NOMO-1 treated with dmso at 0.1 percent for 144 hours (cell line): ENCODE data around the gene GTF3C5.
"Not testable (repeated sequence)": the region's sequence is repeated elsewhere in the genome, so short reads cannot be mapped to it uniquely, and the experiment has no call there.

ENCODE experiments used
- DNase-seq: peaks from one replicate; lab custom pipeline; 2025; ENCODE audit not compliant: unreplicated experiment; lab: John Stamatoyannopoulos, UW

GTF3C5 gene

GRCh38 chr9:133088146-133088750, 57.5 kb downstream of the GTF3C5 start:
- no peak for DNase-seq

GRCh38 chr9:133088756-133089155, 58.0 kb downstream of the GTF3C5 start:
- DNase-seq, result no peak

GRCh38 chr9:133089271-133089671, 58.5 kb downstream of the GTF3C5 start:
- DNase-seq, result no peak

DNA sequence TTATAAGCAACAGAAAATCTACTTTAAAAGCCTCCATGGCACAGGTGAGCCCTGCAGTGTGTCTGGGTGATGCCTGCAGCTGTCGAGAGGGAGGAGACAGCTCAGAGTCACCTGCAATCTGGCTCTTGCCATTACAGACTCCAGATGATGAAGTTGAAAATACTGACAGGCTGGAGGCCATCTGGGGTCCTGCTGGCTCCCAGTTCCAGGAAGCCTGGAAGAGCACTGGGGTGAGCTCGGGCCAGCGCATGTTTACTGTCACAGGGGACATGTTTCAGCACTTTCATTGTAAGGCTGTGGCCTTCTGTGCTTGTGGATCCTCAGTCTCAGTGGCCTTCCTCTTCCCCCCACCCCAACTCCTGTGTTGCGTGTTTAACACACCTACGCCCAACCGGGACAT, 59.4 kb downstream of the GTF3C5 start:
- no peak for DNase-seq

DNA sequence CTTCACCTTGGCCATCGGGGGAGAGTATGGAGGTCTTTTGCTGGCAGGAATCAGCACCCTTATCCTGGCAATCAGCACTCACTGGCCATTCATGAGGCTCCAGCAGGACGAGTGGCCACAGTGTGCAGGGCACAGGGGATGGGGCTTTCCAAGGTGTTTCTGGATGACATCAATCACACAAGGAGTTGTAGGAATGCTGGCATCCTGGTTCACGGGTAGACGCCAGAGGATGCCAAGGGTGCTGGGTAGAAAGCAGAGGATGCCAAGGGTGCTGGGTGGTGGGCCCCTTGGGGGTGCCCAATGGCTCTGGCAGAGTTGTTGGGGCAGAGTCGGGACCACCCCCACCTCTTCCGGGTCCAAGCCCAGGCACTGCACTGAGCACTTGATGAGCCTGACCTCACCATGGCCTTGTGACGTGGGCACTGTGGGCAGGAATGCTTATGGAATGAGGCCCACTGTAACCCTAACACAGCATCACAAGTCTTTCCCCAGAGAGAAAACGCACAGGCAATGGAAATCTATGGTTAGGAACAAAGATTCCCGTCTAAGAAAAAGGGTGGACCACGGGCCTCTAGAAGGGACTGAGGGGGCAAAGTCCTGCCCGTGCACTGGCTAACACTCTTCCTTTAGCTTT, 60.1 kb downstream of the GTF3C5 start:
- no peak for DNase-seq

DNA sequence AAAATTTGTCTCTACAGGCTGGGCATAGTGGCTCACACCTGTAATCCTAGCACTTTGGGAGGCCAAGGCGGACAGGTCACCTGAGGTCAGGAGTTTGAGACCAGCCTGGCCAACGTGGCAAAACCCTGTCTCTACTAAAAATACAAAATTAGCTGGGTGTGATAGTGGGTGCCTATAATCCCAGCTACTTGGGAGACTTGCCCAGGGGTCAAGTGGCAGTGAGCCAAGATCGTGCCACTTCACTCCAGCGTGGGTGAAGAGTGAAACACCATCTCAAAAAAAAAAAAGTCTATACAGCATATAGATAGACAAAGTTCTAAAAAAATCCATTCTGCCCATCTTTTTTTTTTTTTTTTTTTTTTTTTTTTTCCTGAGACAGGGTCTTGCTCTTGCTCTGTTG, 63.6 kb downstream of the GTF3C5 start:
- not testable (repeated sequence) for DNase-seq

DNA sequence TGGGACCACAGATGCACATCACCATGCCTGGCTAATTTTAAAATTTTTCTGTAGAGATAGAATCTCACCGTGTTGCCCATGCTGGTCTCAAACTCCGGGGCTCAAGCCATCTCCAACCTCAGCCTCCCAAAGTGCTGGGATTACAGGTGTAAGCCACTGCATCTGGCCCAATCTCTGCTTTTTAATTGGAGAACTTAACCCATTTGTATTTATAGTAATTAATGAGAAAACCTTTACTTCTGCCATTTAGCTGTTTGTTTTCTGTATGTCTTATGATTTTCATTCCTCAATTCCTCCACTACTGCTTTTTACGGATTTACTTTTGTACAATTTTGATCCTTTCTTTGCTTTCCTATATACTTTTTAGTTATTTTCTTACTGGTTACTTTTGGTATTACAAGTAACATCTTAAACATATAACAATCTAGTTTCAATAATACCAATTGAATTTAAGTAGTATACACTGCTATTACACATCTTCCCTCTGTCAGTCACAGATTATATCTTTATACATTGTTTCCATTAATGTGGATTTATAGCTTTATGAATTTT, 64.1 kb downstream of the GTF3C5 start:
- DNase-seq, result no peak

DNA sequence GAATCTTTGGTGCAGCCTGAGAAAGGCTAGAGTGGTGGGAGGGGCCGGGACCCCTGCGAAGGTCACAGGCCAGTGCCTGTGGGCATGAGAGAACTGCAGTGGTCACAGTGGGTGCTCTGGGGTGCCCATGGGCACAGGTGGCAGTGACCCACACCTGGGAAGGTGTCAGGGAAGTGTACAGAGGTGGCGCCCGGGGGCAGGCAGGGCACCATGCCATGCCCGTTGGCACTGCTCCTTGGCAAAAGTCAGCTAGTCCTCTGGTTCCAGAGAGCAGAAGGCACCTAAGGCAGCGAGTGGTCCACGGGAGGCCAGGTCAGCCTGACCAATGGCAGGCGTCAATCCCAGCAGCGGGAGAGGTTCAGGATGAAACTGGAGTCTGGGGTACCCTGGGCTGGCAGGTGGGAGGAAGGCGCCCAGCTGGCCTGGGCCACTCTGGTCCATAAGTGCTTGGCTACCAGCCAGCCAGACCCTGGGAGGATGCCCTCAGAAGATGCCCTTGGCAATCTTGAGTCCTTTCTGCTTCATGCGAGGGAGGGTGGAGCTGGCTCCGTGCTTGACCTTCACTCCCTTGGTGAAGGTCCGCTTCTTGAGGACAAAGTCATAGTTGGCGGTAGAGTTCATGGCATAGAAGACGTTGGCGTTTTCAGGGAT, 67.4 kb downstream of the GTF3C5 start:
- no peak for DNase-seq

- DNase-seq, result no peak
Measured at GRCh38 chr9:133098871-133099270, 68.1 kb downstream of the GTF3C5 start.

DNA sequence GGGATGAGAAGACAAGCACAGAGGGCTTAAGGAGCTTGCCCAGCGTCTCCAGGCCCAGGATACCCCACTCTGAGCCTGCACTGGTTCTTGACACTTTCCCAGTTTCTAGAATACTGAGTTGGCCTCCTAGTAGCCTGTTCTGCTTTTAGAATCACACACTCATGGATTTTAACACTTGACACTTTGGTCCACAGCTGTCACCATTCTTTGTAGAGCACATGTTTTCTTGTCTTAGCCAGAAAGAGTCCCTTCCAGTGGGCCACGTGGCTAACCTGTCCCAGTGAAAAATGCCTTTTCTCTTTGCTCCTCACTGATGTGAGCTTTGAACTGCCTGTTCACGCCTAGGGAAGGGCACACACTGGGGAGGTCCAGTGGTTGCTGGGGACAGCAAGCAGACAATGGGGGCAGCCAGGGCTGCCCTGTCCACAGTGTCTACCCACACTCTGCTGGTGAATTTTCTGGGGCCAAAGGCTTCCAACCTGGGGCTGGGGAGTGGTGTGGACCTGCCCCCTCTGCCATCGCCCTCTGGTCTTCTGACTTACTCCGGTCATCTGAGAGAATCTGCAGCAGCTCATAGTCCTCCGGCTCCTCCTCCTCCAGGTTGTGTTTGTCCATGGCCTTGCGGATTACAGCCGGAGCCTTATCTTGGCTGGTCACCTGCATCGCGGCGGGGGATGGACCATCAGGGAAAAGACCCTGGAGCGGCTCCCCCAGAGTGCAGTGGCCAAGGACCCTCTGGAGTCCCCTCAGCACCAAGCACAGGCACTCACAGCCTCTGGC, 69.1 kb downstream of the GTF3C5 start:
- DNase-seq, result no peak

- no peak for DNase-seq
Measured at GRCh38 chr9:133100506-133101355, 69.9 kb downstream of the GTF3C5 start.

DNA sequence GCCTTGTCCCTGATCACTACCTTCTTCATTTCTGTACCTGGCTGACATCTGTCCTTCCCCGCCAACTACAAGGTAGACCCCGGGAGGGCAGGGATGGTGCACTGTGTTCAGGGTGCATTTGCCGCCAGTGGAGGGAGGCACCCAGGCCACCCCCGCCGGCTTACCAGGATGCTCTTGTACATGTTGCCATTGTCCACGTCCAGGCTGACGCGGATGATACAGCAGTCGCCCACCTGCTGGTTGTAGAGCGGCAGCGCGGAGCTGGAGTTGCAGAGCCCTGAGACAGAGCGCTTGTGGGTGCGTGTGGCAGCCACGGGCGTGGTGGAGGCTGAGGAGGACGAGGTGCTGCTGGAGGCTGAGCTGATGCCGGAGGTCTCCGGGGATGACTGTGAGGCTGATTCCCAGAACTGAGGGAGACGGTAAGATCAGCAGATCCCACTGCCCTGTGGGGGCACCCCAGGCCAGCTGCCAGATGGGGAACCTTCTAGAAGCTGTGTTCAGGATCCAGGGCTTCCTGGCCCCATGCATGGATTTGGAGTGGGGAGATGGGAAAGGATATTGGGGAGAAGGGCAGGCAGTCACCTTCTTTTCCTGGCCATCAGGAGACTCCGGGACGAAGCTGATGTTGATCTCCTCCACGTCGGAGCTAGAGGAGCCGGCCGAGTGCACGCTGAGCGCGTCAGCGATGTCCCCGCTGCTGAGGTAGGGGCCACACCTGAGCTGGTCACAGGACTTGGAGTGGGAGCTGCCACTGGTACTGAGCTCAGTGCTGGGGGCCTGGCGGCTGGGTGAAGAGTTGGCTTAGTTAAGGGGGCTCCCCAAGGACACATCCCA, 70.8 kb downstream of the GTF3C5 start:
- no peak for DNase-seq

GRCh38 chr9:133102190-133103021, 71.6 kb downstream of the GTF3C5 start:
- no peak for DNase-seq

DNA sequence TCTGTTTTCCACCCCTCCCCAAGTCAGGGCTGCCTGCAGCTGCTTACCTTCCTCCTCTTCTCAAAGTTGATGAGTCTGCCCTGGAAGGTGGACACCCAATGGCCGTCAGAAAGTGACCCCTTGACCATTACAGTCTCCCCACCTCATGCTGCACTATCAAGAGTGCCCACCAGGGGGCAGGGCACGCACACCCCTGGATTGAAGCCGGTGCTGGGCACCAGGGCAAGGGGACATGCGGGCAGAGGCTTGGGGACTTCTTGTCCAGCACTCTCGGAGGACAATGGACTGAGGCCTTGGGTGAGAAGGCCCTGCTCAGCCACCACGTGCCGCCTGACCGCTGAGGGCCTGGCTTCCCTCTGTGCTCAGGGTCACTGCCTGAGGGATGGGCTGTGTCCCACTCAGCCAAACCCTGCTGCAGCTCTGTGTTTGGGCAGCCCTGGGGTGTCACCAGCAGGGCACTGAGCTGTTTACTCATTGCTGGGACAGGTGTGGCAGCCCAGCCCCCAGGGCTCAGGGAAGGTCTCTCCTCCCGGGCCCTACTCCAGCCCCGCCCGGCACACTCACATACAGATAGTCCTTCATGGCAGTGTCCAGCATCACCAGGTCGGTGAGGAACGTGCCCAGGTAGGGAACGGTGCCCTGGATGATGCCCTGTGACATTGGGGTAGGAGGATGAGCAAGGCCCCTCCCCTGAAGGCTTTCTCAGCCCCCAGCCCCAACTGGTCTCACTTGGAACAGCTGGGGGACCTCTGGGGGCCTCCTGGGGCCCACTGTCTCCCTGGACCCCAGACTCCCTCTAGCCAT, 72.6 kb downstream of the GTF3C5 start:
- no peak for DNase-seq

- DNase-seq, result no peak
Measured at GRCh38 chr9:133103987-133104505, 73.2 kb downstream of the GTF3C5 start.

DNA sequence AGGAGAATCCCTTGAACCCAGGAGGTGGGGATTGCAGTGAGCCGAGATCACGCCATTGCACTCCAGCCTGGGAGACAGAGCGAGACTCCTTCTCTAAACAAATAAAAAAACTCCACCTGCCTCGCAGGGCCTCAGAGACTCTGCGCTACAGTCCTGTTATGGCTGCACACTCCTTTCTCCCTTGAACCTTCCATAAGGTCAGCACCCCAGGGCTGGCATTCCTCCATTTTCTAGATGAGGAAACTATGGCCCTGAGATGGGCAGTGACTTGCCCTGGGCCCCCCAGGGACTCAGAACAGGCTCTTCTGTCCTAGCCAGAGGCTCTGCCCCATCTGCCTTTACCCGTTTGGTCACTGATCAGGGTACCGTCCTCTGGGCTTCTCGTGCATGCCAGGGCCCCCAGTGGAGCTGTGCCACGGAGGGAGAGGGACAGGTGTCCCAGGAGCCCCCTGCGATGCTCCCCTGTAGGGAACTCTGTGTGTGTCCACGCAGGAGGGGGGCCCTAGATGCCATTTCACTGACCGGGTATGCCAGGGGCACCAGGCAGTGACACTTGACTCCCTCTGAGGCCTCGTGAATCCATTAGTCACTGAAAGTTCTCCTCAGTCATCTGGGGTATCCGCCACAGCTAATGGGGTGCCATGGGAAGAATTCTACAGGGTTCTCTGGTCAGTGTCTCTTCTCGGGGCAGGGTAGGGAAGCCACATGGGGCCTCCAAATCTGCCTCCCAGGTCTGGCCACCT, 74.1 kb downstream of the GTF3C5 start:
- no peak for DNase-seq

GRCh38 chr9:133105461-133105770, 74.6 kb downstream of the GTF3C5 start:
- no peak for DNase-seq
